ENCODE results near the gene ZSCAN25. TPM values are rescaled to one million over a fixed set of nuclear protein-coding genes. Genes with fewer than 3 reads are reported as not detected.

Gene ZSCAN25
- total RNA-seq, 1 donor from 2014 or later, result 12.3 TPM

GRCh38 chr7:99596408-99596955 lies 20.3 kb upstream of the ZSCAN25 start:
- Histone ChIP-seq H3K36me3 (no peaks in the 10 kb centered on the region), H3K4me1 (no peaks in the 10 kb centered on the region), H3K9me3 (no peaks in the 10 kb centered on the region), H3K27me3 (no peaks in the 10 kb centered on the region), H3K4me3 (no peak overlapping the region), H3K27ac (no peak overlapping the region)
- TF ChIP-seq POLR2AphosphoS5 (IDR thresholded peaks at IDR 0.05; ENCODE audit: insufficient read depth in 1 of 2, low read depth in 1 of 2), result no peak
- intact Hi-C loops (cut with DNase I), result no loop called here
- DNase-seq (ENCODE audit: extremely low spot score in 2 of 2), result no peak

GRCh38 chr7:99597762-99598501 lies 18.8 kb upstream of the ZSCAN25 start, which contains the start of gene TMEM225B:
Gene TMEM225B, plus strand, starts transcription at chr7:99598267. Its CDS starts 6,122 bp downstream, at chr7:99604389.
- H3K4me1 ChIP-seq, result no peaks in the 10 kb centered on the region
- no peak within 1 kb of the TSS for H3K27ac ChIP-seq
- TF ChIP-seq CTCF (IDR thresholded peaks at IDR 0.05), result no peak
- H3K36me3 ChIP-seq, result no peaks in the 10 kb centered on the region
- intact Hi-C loops (cut with DNase I), result no loop called here
- no peak for DNase-seq (ENCODE audit: extremely low spot score in 2 of 2)
- H3K4me3 ChIP-seq, result no peak within 1 kb of the TSS
- H3K27me3 ChIP-seq, result no peaks in the 10 kb centered on the region
- H3K9me3 ChIP-seq, result no peaks in the 10 kb centered on the region

- intact Hi-C loops (cut with DNase I), result no loop called here
- DNase-seq (ENCODE audit: extremely low spot score in 2 of 2), result no peak
- H3K9me3 ChIP-seq, result no peaks in the 10 kb centered on the region
- TF ChIP-seq POLR2AphosphoS5 (IDR thresholded peaks at IDR 0.05; ENCODE audit: insufficient read depth in 1 of 2, low read depth in 1 of 2) (no peak), POLR2A (IDR thresholded peaks at IDR 0.05) (no peak), CTCF (IDR thresholded peaks at IDR 0.05) (no peak)
- no peak overlapping the region for H3K4me3 ChIP-seq
- no peak overlapping the region for H3K27ac ChIP-seq
- no peaks in the 10 kb centered on the region for H3K36me3 ChIP-seq
- H3K4me1 ChIP-seq, result no peaks in the 10 kb centered on the region
- no peaks in the 10 kb centered on the region for H3K27me3 ChIP-seq
Measured at GRCh38 chr7:99599836-99600235, 16.9 kb upstream of the ZSCAN25 start.

GRCh38 chr7:99601656-99602310 lies 15.0 kb upstream of the ZSCAN25 start:
- H3K27ac ChIP-seq, result no peak overlapping the region
- no peaks in the 10 kb centered on the region for H3K9me3 ChIP-seq
- H3K36me3 ChIP-seq, result no peaks in the 10 kb centered on the region
- no peaks in the 10 kb centered on the region for H3K27me3 ChIP-seq
- intact Hi-C loops (cut with DNase I), result no loop called here
- no peak for DNase-seq (ENCODE audit: extremely low spot score in 2 of 2)
- H3K4me3 ChIP-seq, result no peak overlapping the region
- no peaks in the 10 kb centered on the region for H3K4me1 ChIP-seq
- TF ChIP-seq POLR2A (IDR thresholded peaks at IDR 0.05) (no peak), POLR2AphosphoS5 (IDR thresholded peaks at IDR 0.05; ENCODE audit: insufficient read depth in 1 of 2, low read depth in 1 of 2) (no peak)

GRCh38 chr7:99605527-99605926 lies 11.2 kb upstream of the ZSCAN25 start:
- H3K27me3 ChIP-seq, result no peaks in the 10 kb centered on the region
- H3K4me1 ChIP-seq, result no peaks in the 10 kb centered on the region
- H3K36me3 ChIP-seq, result no peaks in the 10 kb centered on the region
- DNase-seq (ENCODE audit: extremely low spot score in 2 of 2), result no peak
- H3K9me3 ChIP-seq, result no peaks in the 10 kb centered on the region
- H3K4me3 ChIP-seq, result no peak overlapping the region
- TF ChIP-seq POLR2A (IDR thresholded peaks at IDR 0.05) (no peak), POLR2AphosphoS5 (IDR thresholded peaks at IDR 0.05; ENCODE audit: insufficient read depth in 1 of 2, low read depth in 1 of 2) (no peak)
- intact Hi-C loops (cut with DNase I), result no loop called here
- H3K27ac ChIP-seq, result no peak overlapping the region

- Histone ChIP-seq H3K36me3 (no peaks in the 10 kb centered on the region), H3K27ac (no peak overlapping the region), H3K9me3 (no peaks in the 10 kb centered on the region), H3K4me1 (no peaks in the 10 kb centered on the region), H3K4me3 (no peak overlapping the region), H3K27me3 (no peaks in the 10 kb centered on the region)
- intact Hi-C loops (cut with DNase I), result no loop called here
- no peak for DNase-seq (ENCODE audit: extremely low spot score in 2 of 2)
- TF ChIP-seq POLR2AphosphoS5 (IDR thresholded peaks at IDR 0.05; ENCODE audit: insufficient read depth in 1 of 2, low read depth in 1 of 2), result no peak
- TF ChIP-seq CTCF (IDR thresholded peaks at IDR 0.05), result no peak
- TF ChIP-seq POLR2A (IDR thresholded peaks at IDR 0.05), result no peak
Measured at GRCh38 chr7:99606531-99606930, 10.2 kb upstream of the ZSCAN25 start.

Data from vagina (tissue), 2 donors.